Activated CD4-positive, alpha-beta T cell treated with anti-CD3 and anti-CD28 coated beads for 36 hours (primary cell): ENCODE results near the gene KRTAP10-7. TPM values are rescaled to one million over a fixed set of nuclear protein-coding genes. Genes with fewer than 3 reads are reported as not detected.
"Not testable (repeated sequence)": the region's sequence is repeated elsewhere in the genome, so short reads cannot be mapped to it uniquely, and the experiment has no call there.

Source experiments
- ATAC-seq: fragments of 200-7000 bp; cut with Tn5 transposase; one replicate; pipeline ENCODE4 v1.10.0; 2021; ENCODE audit warnings: mild to moderate bottlenecking, moderate library complexity
- CTCF ChIA-PET: fragments of 350-600 bp; sonication (Branson Sonifier 250); formaldehyde crosslinking; loops from one replicate; lab custom pipeline; 2021; ENCODE audit warnings: antibody characterized with exemption; lab: Charles Lee
- POLR2A ChIA-PET: fragments of 350-600 bp; sonication (Branson Sonifier 250); formaldehyde crosslinking; loops from one replicate; lab custom pipeline; 2021; ENCODE audit warnings: antibody characterized with exemption, inconsistent platforms; lab: Charles Lee
- DNase-seq: peaks from one replicate; pipeline ENCODE4 v3.0.0-alpha.2; 2020
- H3K27ac Mint-ChIP-seq: one replicate; pipeline ENCODE4 v1.8.0; 2021; ENCODE audit warnings: mixed read lengths
- H3K27me3 Mint-ChIP-seq: one replicate; pipeline ENCODE4 v1.8.0; 2021; ENCODE audit warnings: mixed read lengths
- H3K36me3 Mint-ChIP-seq: one replicate; pipeline ENCODE4 v1.8.0; 2021; ENCODE audit warnings: low read depth, mixed read lengths
- H3K4me1 Mint-ChIP-seq: one replicate; pipeline ENCODE4 v1.8.0; 2021; ENCODE audit warnings: mixed read lengths
- H3K4me3 Mint-ChIP-seq: one replicate; pipeline ENCODE4 v1.8.0; 2021; ENCODE audit warnings: mild to moderate bottlenecking, moderate library complexity, mixed read lengths
- H3K9me3 Mint-ChIP-seq: one replicate; pipeline ENCODE4 v1.8.0; 2021; ENCODE audit warnings: low read depth, mixed read lengths
- intact Hi-C, 2 experiments: fragments of 100-400 bp; cut with DNase I in 1 of 2; cut with micrococcal nuclease in 1 of 2; formaldehyde crosslinking; loops; one replicate each; pipeline versions ENCODE4 v1.14.2 to v1.15.1; 2022 to 2024; cut with DNase I, micrococcal nuclease
- total RNA-seq, 2 experiments: library from RNA; stranded (reverse); gene quantifications; one replicate each; pipeline ENCODE4 v1.2.3, GENCODE V29; 2021

KRTAP10-7 gene
- total RNA-seq, 2 experiments from 2014 or later: not detected

GRCh38 chr21:44606495-44606894, 6.1 kb downstream of the KRTAP10-7 start:
- no peak overlapping the region for H3K4me3 Mint-ChIP-seq
- peaks cover 17% of the 10 kb centered on the region for H3K9me3 Mint-ChIP-seq
- CTCF ChIA-PET: interaction anchor here (0.8 kb wide), 1 partner anchor 186 kb away, joined by 3 read pairs; no protein-coding TSS in a partner anchor
- no peak overlapping the region for H3K27ac Mint-ChIP-seq
- ATAC-seq (no peak), DNase-seq (no peak)
- intact Hi-C loops: no loop called here
- peaks cover 8% of the 10 kb centered on the region for H3K36me3 Mint-ChIP-seq
- peaks cover 4% of the 10 kb centered on the region for H3K27me3 Mint-ChIP-seq
- POLR2A ChIA-PET: no interaction called here
- no peaks in the 10 kb centered on the region for H3K4me1 Mint-ChIP-seq

GRCh38 chr21:44609193-44609592, 8.8 kb downstream of the KRTAP10-7 start:
- Mint-ChIP-seq H3K9me3 (peaks cover 18% of the 10 kb centered on the region), H3K36me3 (peaks cover 8% of the 10 kb centered on the region), H3K4me3 (no peak overlapping the region), H3K27me3 (peaks cover 4% of the 10 kb centered on the region), H3K4me1 (no peaks in the 10 kb centered on the region), H3K27ac (no peak overlapping the region)
- DNase-seq (no peak), ATAC-seq (no peak)
- intact Hi-C loops: no loop called here
- CTCF ChIA-PET: interaction anchor here (0.9 to 1.0 kb wide), 2 partner anchors 10 to 14 kb away, joined by 3 read pairs; no protein-coding TSS in a partner anchor
- POLR2A ChIA-PET: no interaction called here

GRCh38 chr21:44610157-44610843, 9.9 kb downstream of the KRTAP10-7 start:
- H3K4me3 Mint-ChIP-seq, H3K4me1 Mint-ChIP-seq, H3K27me3 Mint-ChIP-seq, H3K36me3 Mint-ChIP-seq, intact Hi-C loops, POLR2A ChIA-PET, ATAC-seq, DNase-seq, H3K27ac Mint-ChIP-seq: not testable (repeated sequence)
- CTCF ChIA-PET: interaction anchor here (0.5 to 0.9 kb wide), 2 partner anchors 16 to 36 kb away, joined by 3 read pairs; no protein-coding TSS in a partner anchor
- peaks cover 18% of the 10 kb centered on the region for H3K9me3 Mint-ChIP-seq

- intact Hi-C loops: no loop called here
- Mint-ChIP-seq H3K4me3 (no peak overlapping the region), H3K27me3 (no peaks in the 10 kb centered on the region), H3K9me3 (peaks cover 18% of the 10 kb centered on the region), H3K4me1 (peaks cover 6% of the 10 kb centered on the region), H3K27ac (no peak overlapping the region), H3K36me3 (peaks cover 8% of the 10 kb centered on the region)
- POLR2A ChIA-PET: no interaction called here
- DNase-seq (no peak), ATAC-seq (no peak)
- CTCF ChIA-PET: no interaction called here
Measured at GRCh38 chr21:44611551-44611950, 11.2 kb downstream of the KRTAP10-7 start.

- POLR2A ChIA-PET: no interaction called here
- CTCF ChIA-PET: no interaction called here
- Mint-ChIP-seq H3K4me1 (peaks cover 11% of the 10 kb centered on the region), H3K4me3 (no peak within 1 kb of the TSS), H3K9me3 (peaks cover 18% of the 10 kb centered on the region), H3K36me3 (peaks cover 8% of the 10 kb centered on the region), H3K27me3 (no peaks in the 10 kb centered on the region), H3K27ac (no peak within 1 kb of the TSS)
- ATAC-seq (no peak), DNase-seq (no peak)
- intact Hi-C loops: no loop called here
Measured at GRCh38 chr21:44612029-44612486, 11.7 kb downstream of the KRTAP10-7 start, which contains the start of gene KRTAP10-8. Gene KRTAP10-8 (plus strand): TSS chr21:44612079. CDS start chr21:44612101, 22 bp downstream.

GRCh38 chr21:44612669-44613229, 12.4 kb downstream of the KRTAP10-7 start:
- ATAC-seq (no peak), DNase-seq (no peak)
- peaks cover 8% of the 10 kb centered on the region for H3K36me3 Mint-ChIP-seq
- H3K27me3 Mint-ChIP-seq: no peaks in the 10 kb centered on the region
- CTCF ChIA-PET: no interaction called here
- peaks cover 18% of the 10 kb centered on the region for H3K9me3 Mint-ChIP-seq
- H3K4me1 Mint-ChIP-seq: peaks cover 17% of the 10 kb centered on the region
- intact Hi-C loops: no loop called here
- no peak overlapping the region for H3K27ac Mint-ChIP-seq
- POLR2A ChIA-PET: no interaction called here
- H3K4me3 Mint-ChIP-seq: no peak overlapping the region

GRCh38 chr21:44613386-44614155, 13.2 kb downstream of the KRTAP10-7 start:
- Mint-ChIP-seq H3K27ac (no peak overlapping the region), H3K27me3 (no peaks in the 10 kb centered on the region), H3K36me3 (peaks cover 8% of the 10 kb centered on the region), H3K4me3 (no peak overlapping the region), H3K4me1 (peaks cover 26% of the 10 kb centered on the region), H3K9me3 (peaks cover 21% of the 10 kb centered on the region)
- ChIA-PET CTCF (no interaction called here), POLR2A (no interaction called here)
- DNase-seq: no peak
- intact Hi-C loops: no loop called here
- no peak for ATAC-seq

- CTCF ChIA-PET: no interaction called here
- DNase-seq: no peak
- POLR2A ChIA-PET: no interaction called here
- Mint-ChIP-seq H3K27me3 (no peaks in the 10 kb centered on the region), H3K36me3 (peaks cover 13% of the 10 kb centered on the region), H3K4me3 (no peak overlapping the region), H3K27ac (no peak overlapping the region), H3K4me1 (peaks cover 32% of the 10 kb centered on the region), H3K9me3 (peaks cover 19% of the 10 kb centered on the region)
- intact Hi-C loops: no loop called here
- ATAC-seq: no peak
Measured at GRCh38 chr21:44614161-44614631, 13.8 kb downstream of the KRTAP10-7 start.

GRCh38 chr21:44614961-44615391, 14.6 kb downstream of the KRTAP10-7 start:
- Mint-ChIP-seq H3K27me3 (no peaks in the 10 kb centered on the region), H3K36me3 (peaks cover 18% of the 10 kb centered on the region), H3K4me3 (no peak overlapping the region), H3K9me3 (peaks cover 20% of the 10 kb centered on the region), H3K27ac (no peak overlapping the region), H3K4me1 (peaks cover 39% of the 10 kb centered on the region)
- DNase-seq: no peak
- POLR2A ChIA-PET: no interaction called here
- ATAC-seq: no peak
- CTCF ChIA-PET: no interaction called here
- intact Hi-C loops: loop anchor here (5.0 kb wide), 2 partner anchors 37 to 68 kb away; partner anchors contain the start of gene KRTAP12-4 (in 1 of the 2)

GRCh38 chr21:44615466-44615865, 15.1 kb downstream of the KRTAP10-7 start:
- ATAC-seq (no peak), DNase-seq (no peak)
- Mint-ChIP-seq H3K9me3 (peaks cover 22% of the 10 kb centered on the region), H3K4me1 (peaks cover 41% of the 10 kb centered on the region), H3K27me3 (no peaks in the 10 kb centered on the region), H3K27ac (no peak overlapping the region), H3K36me3 (peaks cover 20% of the 10 kb centered on the region), H3K4me3 (no peak overlapping the region)
- intact Hi-C loops: loop anchor here (5.0 kb wide), 2 partner anchors 37 to 68 kb away; partner anchors contain the start of gene KRTAP12-4 (in 1 of the 2)
- ChIA-PET CTCF (no interaction called here), POLR2A (no interaction called here)

- no peak for ATAC-seq
- Mint-ChIP-seq H3K27ac (no peak overlapping the region), H3K4me1 (peaks cover 45% of the 10 kb centered on the region), H3K27me3 (no peaks in the 10 kb centered on the region), H3K4me3 (no peak overlapping the region), H3K9me3 (peaks cover 23% of the 10 kb centered on the region), H3K36me3 (peaks cover 21% of the 10 kb centered on the region)
- intact Hi-C loops: loop anchor here (5.0 kb wide), 2 partner anchors 36 to 69 kb away; partner anchors contain the start of gene KRTAP12-4 (in 1 of the 2)
- CTCF ChIA-PET: no interaction called here
- DNase-seq: no peak
- POLR2A ChIA-PET: no interaction called here
Measured at GRCh38 chr21:44615911-44616590, 15.7 kb downstream of the KRTAP10-7 start.
